ENCODE results near the gene MATN3.

Gene MATN3

GRCh38 chr2:20035955-20036666 lies 23.6 kb upstream of the MATN3 start:
- DNase-seq, result peak; percentile 20 to 64 (median 33)

- DNase-seq, result no peak
These were observed 22.4 kb upstream of the MATN3 start for GRCh38 chr2:20034821-20035220.

GRCh38 chr2:20034218-20034617 lies 21.8 kb upstream of the MATN3 start:
- no peak for DNase-seq

- DNase-seq, result no peak
These were observed 20.9 kb upstream of the MATN3 start for GRCh38 chr2:20033322-20033721.

- DNase-seq, result peak in 1 of 4 experiments; percentile 18
These were observed 17.8 kb upstream of the MATN3 start for GRCh38 chr2:20030224-20030623.

- DNase-seq, result no peak
These were observed 15.4 kb upstream of the MATN3 start for GRCh38 chr2:20027705-20028434.

- no peak for DNase-seq
These were observed 14.8 kb upstream of the MATN3 start for GRCh38 chr2:20027260-20027677.

- DNase-seq, result no peak
These were observed 12.8 kb upstream of the MATN3 start for GRCh38 chr2:20025065-20025786.

GRCh38 chr2:20023688-20024087 lies 11.2 kb upstream of the MATN3 start:
- peak; percentile 20 to 83 (median 58) for DNase-seq

GRCh38 chr2:20021405-20022009 lies 9.0 kb upstream of the MATN3 start:
- DNase-seq, result peak in 2 of 4 experiments; percentile 14 to 20

GRCh38 chr2:20019747-20020146 lies 7.3 kb upstream of the MATN3 start:
- DNase-seq, result no peak

- no peak for DNase-seq
These were observed 6.2 kb upstream of the MATN3 start for GRCh38 chr2:20018601-20019152.

GRCh38 chr2:20016346-20016745 lies 3.9 kb upstream of the MATN3 start:
- DNase-seq, result no peak

- peak; percentile 34 to 82 (median 62) for DNase-seq
These were observed 3.1 kb upstream of the MATN3 start for GRCh38 chr2:20015482-20016083.

GRCh38 chr2:20013126-20013849 lies 820 bp upstream of the MATN3 start:
- DNase-seq, result peak in 1 of 4 experiments; percentile 5

- no peak for DNase-seq
These were observed 511 bp downstream of the MATN3 start for GRCh38 chr2:20012032-20012281.

- DNase-seq, result no peak
These were observed 1.0 kb downstream of the MATN3 start for GRCh38 chr2:20011276-20012031.

GRCh38 chr2:20008703-20009102 lies 3.8 kb downstream of the MATN3 start:
- no peak for DNase-seq

GRCh38 chr2:20005891-20006470 lies 6.5 kb downstream of the MATN3 start:
- no peak for DNase-seq

- DNase-seq, result no peak
These were observed 7.3 kb downstream of the MATN3 start for GRCh38 chr2:20005067-20005627.
